ENCODE measurements around the gene TBC1D2B.

TBC1D2B gene

GRCh38 chr15:78050826-78051225 lies 26.7 kb downstream of the TBC1D2B start:
- Histone ChIP-seq H3K27me3 (ENCODE audit: control insufficient read depth in 1 of 2, insufficient read depth in 1 of 2, low read length in 2 of 2) (no peaks in the 10 kb centered on the region), H3K9ac (ENCODE audit: low read length) (no peak overlapping the region), H3K36me3 (ENCODE audit: control insufficient read depth in 1 of 2, insufficient read depth in 2 of 2, low read depth in 1 of 2, low read length in 2 of 2) (peaks cover 21 to 31% of the 10 kb centered on the region in 2 experiments), H3K27ac (ENCODE audit: low read length, poor library complexity, severe bottlenecking) (peak overlapping the region; percentile 64), H3K9me3 (ENCODE audit: control insufficient read depth, low read length) (no peaks in the 10 kb centered on the region), H4K91ac (ENCODE audit: low read length) (no peak overlapping the region), H3K18ac (ENCODE audit: low read depth in 1 of 2, low read length in 2 of 2) (no peak overlapping the region), H2BK120ac (ENCODE audit: low read depth, low read length) (no peak overlapping the region), H3K79me1 (replicated peaks; ENCODE audit: low read length, poor library complexity, severe bottlenecking) (peaks cover 20% of the 10 kb centered on the region), H2AFZ (ENCODE audit: low read depth, low read length) (no peak overlapping the region), H2BK15ac (ENCODE audit: low read depth, poor library complexity, severe bottlenecking) (no peak overlapping the region), H3K4me3 (ENCODE audit: insufficient read depth in 1 of 2, low read depth in 1 of 2, low read length in 2 of 2) (no peak overlapping the region), H3K4ac (ENCODE audit: low read depth in 1 of 2, low read length in 2 of 2) (no peak overlapping the region), H3K23ac (ENCODE audit: low read length in 2 of 2) (no peak overlapping the region), H2BK5ac (ENCODE audit: low read depth, low read length, poor library complexity, severe bottlenecking) (no peak overlapping the region), H3K4me1 (ENCODE audit: control insufficient read depth, insufficient read depth, low read depth, low read length) (peaks cover 29% of the 10 kb centered on the region), H2BK12ac (ENCODE audit: low read length in 2 of 2) (no peak overlapping the region), H2AK5ac (ENCODE audit: low read length, severe bottlenecking) (no peak overlapping the region), H4K8ac (ENCODE audit: low read length) (no peak overlapping the region), H3K4me2 (ENCODE audit: low read length, poor library complexity, severe bottlenecking) (no peak overlapping the region), H3K14ac (ENCODE audit: low read length in 2 of 2) (no peak overlapping the region)
- 96% methylated on average over 1 of the region's 1 CpG for WGBS
- DNase-seq = peak; percentile 34

- Histone ChIP-seq H3K4me2 (ENCODE audit: low read length, poor library complexity, severe bottlenecking) (no peak overlapping the region), H3K23ac (ENCODE audit: low read length in 2 of 2) (no peak overlapping the region)
These were observed 27.1 kb downstream of the TBC1D2B start for GRCh38 chr15:78050441-78050809.

GRCh38 chr15:78049691-78050440 lies 27.6 kb downstream of the TBC1D2B start:
- no peak overlapping the region for H2BK5ac ChIP-seq (ENCODE audit: low read depth, low read length, poor library complexity, severe bottlenecking)
- no peak overlapping the region for H2AFZ ChIP-seq (ENCODE audit: low read depth, low read length)
- H3K4ac ChIP-seq (ENCODE audit: low read depth in 1 of 2, low read length in 2 of 2) = no peak overlapping the region
- peak overlapping the region in 1 of 2 experiments; percentile 13 for H3K4me3 ChIP-seq (ENCODE audit: insufficient read depth in 1 of 2, low read depth in 1 of 2, low read length in 2 of 2)
- no peak for DNase-seq
- H3K79me1 ChIP-seq (replicated peaks; ENCODE audit: low read length, poor library complexity, severe bottlenecking) = peaks cover 20% of the 10 kb centered on the region
- H2BK15ac ChIP-seq (ENCODE audit: low read depth, poor library complexity, severe bottlenecking) = no peak overlapping the region
- H3K4me2 ChIP-seq (ENCODE audit: low read length, poor library complexity, severe bottlenecking) = no peak overlapping the region
- no peak overlapping the region for H2AK5ac ChIP-seq (ENCODE audit: low read length, severe bottlenecking)
- no peak overlapping the region for H2BK120ac ChIP-seq (ENCODE audit: low read depth, low read length)
- H3K14ac ChIP-seq (ENCODE audit: low read length in 2 of 2) = peak overlapping the region in 1 of 2 experiments; percentile 55
- no peak overlapping the region for H4K91ac ChIP-seq (ENCODE audit: low read length)
- H4K8ac ChIP-seq (ENCODE audit: low read length) = no peak overlapping the region
- no peaks in the 10 kb centered on the region for H3K27me3 ChIP-seq (ENCODE audit: control insufficient read depth in 1 of 2, insufficient read depth in 1 of 2, low read length in 2 of 2)
- peak overlapping the region; percentile 71 for H3K27ac ChIP-seq (ENCODE audit: low read length, poor library complexity, severe bottlenecking)
- H3K23ac ChIP-seq (ENCODE audit: low read length in 2 of 2) = no peak overlapping the region
- peaks cover 24% of the 10 kb centered on the region for H3K4me1 ChIP-seq (ENCODE audit: control insufficient read depth, insufficient read depth, low read depth, low read length)
- peak overlapping the region in 1 of 2 experiments; percentile 44 for H3K18ac ChIP-seq (ENCODE audit: low read depth in 1 of 2, low read length in 2 of 2)
- no peaks in the 10 kb centered on the region for H3K9me3 ChIP-seq (ENCODE audit: control insufficient read depth, low read length)
- peaks cover 21 to 31% of the 10 kb centered on the region in 2 experiments for H3K36me3 ChIP-seq (ENCODE audit: control insufficient read depth in 1 of 2, insufficient read depth in 2 of 2, low read depth in 1 of 2, low read length in 2 of 2)
- H2BK12ac ChIP-seq (ENCODE audit: low read length in 2 of 2) = peak overlapping the region in 1 of 2 experiments; percentile 23
- H3K9ac ChIP-seq (ENCODE audit: low read length) = peak overlapping the region; percentile 17
- WGBS = 90% methylated on average over 7 of the region's 7 CpGs

More at GRCh38 chr15:78050441-78050809, 27.1 kb downstream of the TBC1D2B start:
- Histone ChIP-seq H3K9ac (ENCODE audit: low read length) (peak overlapping the region; percentile 17), H2BK120ac (ENCODE audit: low read depth, low read length) (no peak overlapping the region), H3K4me3 (ENCODE audit: insufficient read depth in 1 of 2, low read depth in 1 of 2, low read length in 2 of 2) (no peak overlapping the region), H2BK12ac (ENCODE audit: low read length in 2 of 2) (no peak overlapping the region), H3K36me3 (ENCODE audit: control insufficient read depth in 1 of 2, insufficient read depth in 2 of 2, low read depth in 1 of 2, low read length in 2 of 2) (peaks cover 21 to 31% of the 10 kb centered on the region in 2 experiments), H3K79me1 (replicated peaks; ENCODE audit: low read length, poor library complexity, severe bottlenecking) (peaks cover 20% of the 10 kb centered on the region), H3K4me1 (ENCODE audit: control insufficient read depth, insufficient read depth, low read depth, low read length) (peaks cover 26% of the 10 kb centered on the region), H3K27ac (ENCODE audit: low read length, poor library complexity, severe bottlenecking) (peak overlapping the region; percentile 64), H2AK5ac (ENCODE audit: low read length, severe bottlenecking) (no peak overlapping the region), H3K27me3 (ENCODE audit: control insufficient read depth in 1 of 2, insufficient read depth in 1 of 2, low read length in 2 of 2) (no peaks in the 10 kb centered on the region), H2BK5ac (ENCODE audit: low read depth, low read length, poor library complexity, severe bottlenecking) (no peak overlapping the region), H2BK15ac (ENCODE audit: low read depth, poor library complexity, severe bottlenecking) (no peak overlapping the region), H3K14ac (ENCODE audit: low read length in 2 of 2) (no peak overlapping the region), H2AFZ (ENCODE audit: low read depth, low read length) (no peak overlapping the region), H3K9me3 (ENCODE audit: control insufficient read depth, low read length) (no peaks in the 10 kb centered on the region), H4K91ac (ENCODE audit: low read length) (no peak overlapping the region), H3K18ac (ENCODE audit: low read depth in 1 of 2, low read length in 2 of 2) (no peak overlapping the region), H4K8ac (ENCODE audit: low read length) (no peak overlapping the region), H3K4ac (ENCODE audit: low read depth in 1 of 2, low read length in 2 of 2) (no peak overlapping the region)
- WGBS = 67% methylated on average over 1 of the region's 1 CpG
- DNase-seq = no peak

GRCh38 chr15:78048628-78048920 lies 28.9 kb downstream of the TBC1D2B start:
- Histone ChIP-seq H2BK12ac (ENCODE audit: low read length in 2 of 2) (peak overlapping the region; percentile 25 to 51), H3K4me1 (ENCODE audit: control insufficient read depth, insufficient read depth, low read depth, low read length) (peaks cover 24% of the 10 kb centered on the region), H3K79me1 (replicated peaks; ENCODE audit: low read length, poor library complexity, severe bottlenecking) (peaks cover 20% of the 10 kb centered on the region), H2AFZ (ENCODE audit: low read depth, low read length) (no peak overlapping the region), H4K91ac (ENCODE audit: low read length) (peak overlapping the region; percentile 35), H2BK120ac (ENCODE audit: low read depth, low read length) (no peak overlapping the region), H3K4ac (ENCODE audit: low read depth in 1 of 2, low read length in 2 of 2) (peak overlapping the region in 1 of 2 experiments; percentile 46), H2BK15ac (ENCODE audit: low read depth, poor library complexity, severe bottlenecking) (no peak overlapping the region), H3K14ac (ENCODE audit: low read length in 2 of 2) (no peak overlapping the region), H3K36me3 (ENCODE audit: control insufficient read depth in 1 of 2, insufficient read depth in 2 of 2, low read depth in 1 of 2, low read length in 2 of 2) (peaks cover 24 to 41% of the 10 kb centered on the region in 2 experiments), H3K18ac (ENCODE audit: low read depth in 1 of 2, low read length in 2 of 2) (peak overlapping the region in 1 of 2 experiments; percentile 58), H3K9me3 (ENCODE audit: control insufficient read depth, low read length) (no peaks in the 10 kb centered on the region), H3K27ac (ENCODE audit: low read length, poor library complexity, severe bottlenecking) (peak overlapping the region; percentile 71), H3K9ac (ENCODE audit: low read length) (peak overlapping the region; percentile 83), H3K23ac (ENCODE audit: low read length in 2 of 2) (no peak overlapping the region), H2AK5ac (ENCODE audit: low read length, severe bottlenecking) (peak overlapping the region; percentile 2), H3K4me3 (ENCODE audit: insufficient read depth in 1 of 2, low read depth in 1 of 2, low read length in 2 of 2) (peak overlapping the region in 1 of 2 experiments; percentile 28), H4K8ac (ENCODE audit: low read length) (peak overlapping the region; percentile 45), H2BK5ac (ENCODE audit: low read depth, low read length, poor library complexity, severe bottlenecking) (no peak overlapping the region), H3K4me2 (ENCODE audit: low read length, poor library complexity, severe bottlenecking) (no peak overlapping the region), H3K27me3 (ENCODE audit: control insufficient read depth in 1 of 2, insufficient read depth in 1 of 2, low read length in 2 of 2) (no peaks in the 10 kb centered on the region)
- 95% methylated on average over 5 of the region's 5 CpGs for WGBS
- no peak for DNase-seq

Measured in mesenchymal stem cell (in vitro differentiated cells and primary cell).